ENCODE results near the gene ZNF605. TPM values are rescaled to one million over a fixed set of nuclear protein-coding genes. Genes with fewer than 3 reads are reported as not detected.

ZNF605 gene
- total RNA-seq, 4 donors from 2014 or later: 4.9 to 18.3 (median 6.3) TPM

GRCh38 chr12:132872975-132873421, 83.1 kb downstream of the ZNF605 start:
- H3K4me3 ChIP-seq: no peak overlapping the region

DNA sequence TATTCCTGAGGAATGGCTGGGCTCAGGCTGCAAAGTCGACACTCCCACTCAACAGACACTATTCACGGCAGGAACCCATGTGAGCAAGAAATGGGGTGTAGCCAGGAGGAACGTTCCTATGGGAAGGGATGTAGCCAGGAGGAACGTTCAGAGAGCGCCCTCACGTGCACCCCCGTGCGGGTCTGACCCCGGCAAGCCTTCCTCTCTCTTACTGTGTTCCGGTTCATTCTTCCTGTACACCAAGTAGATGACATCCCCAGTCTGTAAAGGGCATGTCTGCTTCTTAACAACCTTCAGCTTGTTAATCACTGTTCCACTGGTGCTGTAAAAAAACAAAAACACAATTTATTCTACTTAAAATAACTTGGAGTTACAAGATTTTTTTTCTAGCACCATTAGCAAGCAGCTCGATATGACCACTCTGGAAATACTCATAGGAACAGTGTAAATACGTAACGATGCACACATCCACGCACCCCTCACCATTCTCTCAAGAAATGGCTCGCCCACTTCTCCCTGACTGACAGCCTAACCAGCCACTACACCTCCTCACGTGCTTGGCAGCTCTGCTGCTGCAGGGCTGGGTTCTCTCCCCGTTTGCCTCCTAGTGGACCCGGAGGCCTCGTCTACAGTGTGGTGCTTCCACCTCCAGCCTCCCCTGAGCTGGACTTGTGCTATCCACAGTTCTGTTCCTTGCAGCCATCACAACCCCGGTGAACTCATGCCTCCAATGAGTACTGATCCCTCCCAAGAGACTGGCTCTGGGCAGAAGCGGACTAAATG, 83.8 kb downstream of the ZNF605 start:
- no peak for DNase-seq (ENCODE audit: low spot score in 2 of 2)
- no peak overlapping the region for H3K4me3 ChIP-seq
- H3K27me3 ChIP-seq: no peaks in the 10 kb centered on the region
- H3K27ac ChIP-seq: no peak overlapping the region
- H3K9me3 ChIP-seq: no peaks in the 10 kb centered on the region
- H3K36me3 ChIP-seq: peaks cover 95% of the 10 kb centered on the region
- no peak for TF ChIP-seq POLR2AphosphoS5 (IDR thresholded peaks at IDR 0.05)
- TF ChIP-seq, protein P1, sequence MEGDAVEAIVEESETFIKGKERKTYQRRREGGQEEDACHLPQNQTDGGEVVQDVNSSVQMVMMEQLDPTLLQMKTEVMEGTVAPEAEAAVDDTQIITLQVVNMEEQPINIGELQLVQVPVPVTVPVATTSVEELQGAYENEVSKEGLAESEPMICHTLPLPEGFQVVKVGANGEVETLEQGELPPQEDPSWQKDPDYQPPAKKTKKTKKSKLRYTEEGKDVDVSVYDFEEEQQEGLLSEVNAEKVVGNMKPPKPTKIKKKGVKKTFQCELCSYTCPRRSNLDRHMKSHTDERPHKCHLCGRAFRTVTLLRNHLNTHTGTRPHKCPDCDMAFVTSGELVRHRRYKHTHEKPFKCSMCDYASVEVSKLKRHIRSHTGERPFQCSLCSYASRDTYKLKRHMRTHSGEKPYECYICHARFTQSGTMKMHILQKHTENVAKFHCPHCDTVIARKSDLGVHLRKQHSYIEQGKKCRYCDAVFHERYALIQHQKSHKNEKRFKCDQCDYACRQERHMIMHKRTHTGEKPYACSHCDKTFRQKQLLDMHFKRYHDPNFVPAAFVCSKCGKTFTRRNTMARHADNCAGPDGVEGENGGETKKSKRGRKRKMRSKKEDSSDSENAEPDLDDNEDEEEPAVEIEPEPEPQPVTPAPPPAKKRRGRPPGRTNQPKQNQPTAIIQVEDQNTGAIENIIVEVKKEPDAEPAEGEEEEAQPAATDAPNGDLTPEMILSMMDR (IDR thresholded peaks at IDR 0.05): no peak
- no peak for TF ChIP-seq EP300 (IDR thresholded peaks at IDR 0.05)
- H3K4me1 ChIP-seq: no peaks in the 10 kb centered on the region
- 94% methylated on average over 21 of the region's 21 CpGs for WGBS

More at GRCh38 chr12:132872975-132873421, 83.1 kb downstream of the ZNF605 start:
- Histone ChIP-seq H3K4me1 (no peaks in the 10 kb centered on the region), H3K36me3 (peaks cover 97% of the 10 kb centered on the region), H3K27ac (no peak overlapping the region), H3K9me3 (no peaks in the 10 kb centered on the region), H3K27me3 (no peaks in the 10 kb centered on the region)
- 85% methylated on average over 12 of the region's 12 CpGs for WGBS
- TF ChIP-seq, protein P1 (IDR thresholded peaks at IDR 0.05): no peak
- TF ChIP-seq POLR2AphosphoS5 (IDR thresholded peaks at IDR 0.05): no peak
- TF ChIP-seq EP300 (IDR thresholded peaks at IDR 0.05): no peak
- no peak for TF ChIP-seq POLR2A (IDR thresholded peaks at IDR 0.05)
- no peak for DNase-seq (ENCODE audit: low spot score in 2 of 2)

DNA sequence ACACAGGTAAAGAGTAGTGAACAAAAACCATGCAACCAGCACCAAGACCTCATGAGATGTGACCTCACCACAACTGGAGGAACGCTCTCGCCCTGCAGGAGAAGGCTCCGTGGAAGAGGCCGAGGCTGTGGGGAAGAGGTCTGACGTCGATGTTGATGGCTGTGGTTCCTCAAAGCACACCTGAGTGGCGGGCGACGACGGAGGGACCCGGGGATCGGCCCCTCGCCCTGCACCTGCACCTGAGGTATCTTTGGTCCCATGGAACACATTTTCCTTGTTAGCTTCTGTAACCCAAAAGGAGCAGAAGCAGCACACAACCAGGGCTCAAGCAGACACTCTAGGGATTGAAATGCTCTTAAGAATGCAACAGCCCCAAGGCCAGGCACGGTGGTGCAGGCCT, 86.6 kb downstream of the ZNF605 start:
- WGBS: 95% methylated on average over 14 of the region's 14 CpGs
- DNase-seq (ENCODE audit: low spot score in 2 of 2): no peak
- Histone ChIP-seq H3K4me1 (no peaks in the 10 kb centered on the region), H3K27ac (no peak overlapping the region), H3K36me3 (peaks cover 74% of the 10 kb centered on the region), H3K27me3 (no peaks in the 10 kb centered on the region), H3K9me3 (no peaks in the 10 kb centered on the region), H3K4me3 (no peak overlapping the region)
- TF ChIP-seq POLR2AphosphoS5 (IDR thresholded peaks at IDR 0.05): no peak
- TF ChIP-seq, protein P1 (IDR thresholded peaks at IDR 0.05): no peak
- no peak for TF ChIP-seq POLR2A (IDR thresholded peaks at IDR 0.05)
- TF ChIP-seq EP300 (IDR thresholded peaks at IDR 0.05): no peak

Other genes starting within 250 kb of the ZNF605 start
- 10 to 100 TPM; 31.4 to 43.1 (median 38.7) TPM for gene PGAM5, start 245.5 kb downstream of the ZNF605 start, total RNA-seq
- gene ANKLE2, start 194.5 kb downstream of the ZNF605 start, total RNA-seq: 100 to 1,000 TPM in 2 of 4 donors, 10 to 100 TPM in 2; 74.7 to 222 (median 111) TPM
- gene GOLGA3, start 127.4 kb downstream of the ZNF605 start, total RNA-seq: 10 to 100 TPM; 75.8 to 98.4 (median 81.0) TPM
- 10 to 100 TPM; 31.4 to 57.9 (median 40.3) TPM for gene CHFR, start 68.7 kb downstream of the ZNF605 start, total RNA-seq
- 10 to 100 TPM; 10.5 to 23.4 (median 11.8) TPM for gene ZNF26, start 30.1 kb upstream of the ZNF605 start, total RNA-seq
- gene ZNF84, start 81.2 kb upstream of the ZNF605 start, total RNA-seq: 10 to 100 TPM in 3 of 4 donors, 1 to 10 TPM in 1; 8.0 to 41.9 (median 21.2) TPM
- 10 to 100 TPM in 3 of 4 donors, 1 to 10 TPM in 1; 7.4 to 17.9 (median 12.2) TPM for gene ZNF140, start 124.6 kb upstream of the ZNF605 start, total RNA-seq
- 1 to 10 TPM; 1.4 to 4.6 (median 3.2) TPM for gene ZNF891, start 174.0 kb upstream of the ZNF605 start, total RNA-seq
- 10 to 100 TPM in 1 of 4 donors, 1 to 10 TPM in 3; 5.2 to 11.6 (median 9.1) TPM for gene ZNF10, start 174.3 kb upstream of the ZNF605 start, total RNA-seq
- 10 to 100 TPM in 3 of 4 donors, 1 to 10 TPM in 1; 8.8 to 11.1 (median 11.0) TPM for gene ZNF268, start 225.2 kb upstream of the ZNF605 start, total RNA-seq